H9 (cell line): ENCODE measurements around the gene CDRT15L2. TPM values are rescaled to one million over a fixed set of nuclear protein-coding genes. Genes with fewer than 3 reads are reported as not detected.
"Not testable (repeated sequence)": the region's sequence is repeated elsewhere in the genome, so short reads cannot be mapped to it uniquely, and the experiment has no call there.

Experiments
- DNase-seq: peaks from one replicate; pipeline ENCODE4 v3.0.0-alpha.2; 2017
- H2AFZ ChIP-seq: one replicate; pipeline ENCODE4 v1.6.1; 2013; ENCODE audit warnings: mild to moderate bottlenecking, low read length, control low read depth, moderate library complexity
- H2AK5ac ChIP-seq: 2 replicates; pipeline ENCODE4 v1.6.1; 2013; ENCODE audit warnings: low read length, control low read depth, mixed read lengths; ENCODE audit not compliant: insufficient read length
- H2BK120ac ChIP-seq: one replicate; pipeline ENCODE4 v1.6.1; 2013; ENCODE audit warnings: low read depth, mild to moderate bottlenecking, low read length, control low read depth, inconsistent platforms; ENCODE audit not compliant: poor library complexity, severe bottlenecking
- H2BK12ac ChIP-seq: 2 replicates; pipeline ENCODE4 v1.6.1; 2013; ENCODE audit warnings: low read length, control low read depth, mixed read lengths, low read depth; ENCODE audit not compliant: insufficient read length
- H2BK15ac ChIP-seq: 2 replicates; pipeline ENCODE4 v1.6.1; 2013; ENCODE audit warnings: low read depth, low read length, control low read depth
- H2BK20ac ChIP-seq: one replicate; pipeline ENCODE4 v1.6.1; 2013; ENCODE audit warnings: low read depth, mild to moderate bottlenecking, low read length, control low read depth, inconsistent platforms; ENCODE audit not compliant: poor library complexity, severe bottlenecking
- H2BK5ac ChIP-seq: 2 replicates; pipeline ENCODE4 v1.6.1; 2013; ENCODE audit warnings: low read length, control low read depth, mixed read lengths; ENCODE audit not compliant: insufficient read length
- H3K14ac ChIP-seq: 2 replicates; pipeline ENCODE4 v1.6.1; 2013; ENCODE audit warnings: low read length, control low read depth; ENCODE audit not compliant: insufficient read depth
- H3K18ac ChIP-seq: 2 replicates; pipeline ENCODE4 v1.6.1; 2013; ENCODE audit warnings: low read depth, mild to moderate bottlenecking, mixed read lengths, low read length, control low read depth; ENCODE audit not compliant: insufficient read length
- H3K23ac ChIP-seq: 2 replicates; pipeline ENCODE4 v1.6.1; 2013; ENCODE audit warnings: low read length, control low read depth, mixed read lengths, low read depth; ENCODE audit not compliant: insufficient read length
- H3K23me2 ChIP-seq: 2 replicates; pipeline ENCODE4 v1.6.1; 2013; ENCODE audit warnings: low read depth, mild to moderate bottlenecking, mixed read lengths, low read length, control low read depth; ENCODE audit not compliant: insufficient read length, poor library complexity, severe bottlenecking
- H3K27ac ChIP-seq: 2 replicates; pipeline ENCODE4 v1.5.1; 2013; ENCODE audit warnings: low read length, control low read depth, mixed read lengths, low read depth; ENCODE audit not compliant: insufficient read length
- H3K27me3 ChIP-seq: 2 replicates; pipeline ENCODE4 v1.6.1; 2013; ENCODE audit warnings: low read length, control low read depth, inconsistent platforms; ENCODE audit not compliant: insufficient read depth
- H3K4ac ChIP-seq: 2 replicates; pipeline ENCODE4 v1.6.1; 2013; ENCODE audit warnings: low read depth, mild to moderate bottlenecking, control low read depth, inconsistent platforms, low read length, moderate library complexity
- H3K4me1 ChIP-seq: 2 replicates; pipeline ENCODE4 v1.6.1; 2013; ENCODE audit warnings: low read length, control low read depth, inconsistent platforms; ENCODE audit not compliant: insufficient read depth
- H3K4me2 ChIP-seq: 2 replicates; pipeline ENCODE4 v1.6.1; 2013; ENCODE audit warnings: low read length, control low read depth, mixed read lengths; ENCODE audit not compliant: insufficient read length, insufficient read depth
- H3K56ac ChIP-seq: 2 replicates; pipeline ENCODE4 v1.6.1; 2013; ENCODE audit warnings: low read depth, mild to moderate bottlenecking, mixed read lengths, low read length, control low read depth; ENCODE audit not compliant: insufficient read length
- H3K79me1 ChIP-seq: 2 replicates; pipeline ENCODE4 v1.6.1; 2013; ENCODE audit warnings: low read depth, mild to moderate bottlenecking, moderate library complexity, low read length, control low read depth, inconsistent platforms; ENCODE audit not compliant: insufficient read depth, poor library complexity, severe bottlenecking
- H3K79me2 ChIP-seq: 2 replicates; pipeline ENCODE4 v1.6.1; 2013; ENCODE audit warnings: low read length, control low read depth, inconsistent platforms; ENCODE audit not compliant: insufficient read depth
- H3K9ac ChIP-seq: 2 replicates; pipeline ENCODE4 v1.6.1; 2013; ENCODE audit warnings: low read length, control low read depth, mixed read lengths; ENCODE audit not compliant: insufficient read length; ENCODE audit errors: extremely low read depth
- H3K9me3 ChIP-seq: one replicate; pipeline ENCODE4 v1.6.1; 2013; ENCODE audit warnings: low read depth, low read length, inconsistent platforms; ENCODE audit not compliant: control insufficient read depth
- H3T11ph ChIP-seq: one replicate; pipeline ENCODE4 v1.6.1; 2013; ENCODE audit warnings: mild to moderate bottlenecking, low read length, control low read depth, inconsistent platforms
- H4K20me1 ChIP-seq: one replicate; pipeline ENCODE4 v1.6.1; 2013; ENCODE audit not compliant: control insufficient read depth, insufficient read length, insufficient read depth
- H4K5ac ChIP-seq: 2 replicates; pipeline ENCODE4 v1.6.1; 2013; ENCODE audit warnings: low read depth, mild to moderate bottlenecking, mixed read lengths, low read length, control low read depth; ENCODE audit not compliant: insufficient read length
- H4K8ac ChIP-seq: replicated peaks from 2 replicates; pipeline ENCODE4 v1.6.1; 2013; ENCODE audit warnings: low read length, control low read depth, mixed read lengths, low read depth; ENCODE audit not compliant: insufficient read length
- H4K91ac ChIP-seq: 2 replicates; pipeline ENCODE4 v1.6.1; 2013; ENCODE audit warnings: low read depth, mild to moderate bottlenecking, moderate library complexity, mixed read lengths, low read length, control low read depth; ENCODE audit not compliant: insufficient read length
- H3K27ac Mint-ChIP-seq, 3 experiments: 2 replicates in 2 of 3; 3 replicates in 1 of 3; pipeline ENCODE4 v1.8.0; 2020 to 2021; ENCODE audit warnings: mixed read lengths in 3 of 3, mild to moderate bottlenecking in 1 of 3, moderate library complexity in 1 of 3
- H3K27me3 Mint-ChIP-seq: 2 replicates; pipeline ENCODE4 v1.8.0; 2021; ENCODE audit warnings: low read depth, mild to moderate bottlenecking, moderate library complexity, mixed read lengths
- H3K36me3 Mint-ChIP-seq, 3 experiments: 2 replicates in 2 of 3; 3 replicates in 1 of 3; pipeline ENCODE4 v1.8.0; 2020 to 2021; ENCODE audit warnings: low read depth in 3 of 3, mixed read lengths in 3 of 3; ENCODE audit not compliant: insufficient read depth in 1 of 3
- H3K4me1 Mint-ChIP-seq, 2 experiments: 2 replicates each; pipeline ENCODE4 v1.8.0; 2020; ENCODE audit warnings: mixed read lengths in 2 of 2
- H3K4me3 Mint-ChIP-seq, 2 experiments: 2 replicates in 1 of 2; 3 replicates in 1 of 2; pipeline ENCODE4 v1.8.0; 2020 to 2021; ENCODE audit warnings: mild to moderate bottlenecking in 2 of 2, mixed read lengths in 2 of 2, moderate library complexity in 1 of 2
- H3K9me3 Mint-ChIP-seq, 2 experiments: 2 replicates in 1 of 2; 3 replicates in 1 of 2; pipeline ENCODE4 v1.8.0; 2020; ENCODE audit warnings: mild to moderate bottlenecking in 2 of 2, mixed read lengths in 2 of 2, moderate library complexity in 1 of 2
- WGBS: extraction: QIAGEN DNeasy Blood & Tissue Kit; methylation state at CpG from one replicate; pipeline ENCODE4 v1.1.7; 2013; ENCODE audit warnings: missing lambda C conversion rate, low lambda C conversion rate, mixed read lengths; ENCODE audit not compliant: insufficient read length; ENCODE audit errors: extremely low coverage; 5-methylcytosine and 5-hydroxymethylcytosine counted together
- long read RNA-seq: library from polyadenylated mRNA; unstranded; transcript quantifications from one replicate; pipeline ENCODE4 v2.0.0, GENCODE V29; 2020
- total RNA-seq: library from RNA; stranded (reverse); gene quantifications from 2 replicates; pipeline ENCODE4 v1.2.1, GENCODE V29; 2021

CDRT15L2 gene
- total RNA-seq = not detected in 2 replicates
- long read RNA-seq = 0 reads

- H2AFZ ChIP-seq, H3K9me3 ChIP-seq, H4K5ac ChIP-seq, H2AK5ac ChIP-seq, H3K4me1 Mint-ChIP-seq, H2BK15ac ChIP-seq, H3K79me2 ChIP-seq, H4K8ac ChIP-seq, H3K4me2 ChIP-seq, H3K27me3 ChIP-seq, H3K27me3 Mint-ChIP-seq, H3K27ac ChIP-seq, H3K23me2 ChIP-seq, DNase-seq, H3K9me3 Mint-ChIP-seq, H3K4ac ChIP-seq, H4K91ac ChIP-seq, H3T11ph ChIP-seq, H3K79me1 ChIP-seq, H2BK12ac ChIP-seq, H2BK120ac ChIP-seq, H3K4me3 Mint-ChIP-seq, H3K18ac ChIP-seq, H3K9ac ChIP-seq, H2BK20ac ChIP-seq, H3K36me3 Mint-ChIP-seq, H4K20me1 ChIP-seq, H3K14ac ChIP-seq, H2BK5ac ChIP-seq, H3K4me1 ChIP-seq, H3K56ac ChIP-seq, H3K23ac ChIP-seq: not testable (repeated sequence)
- no CpG with 5 or more reads among the region's 12 CpGs for WGBS
- H3K27ac Mint-ChIP-seq = peak within 1 kb of the TSS in 1 of 3 experiments; percentile 15; a peak in 2 of 7 replicates
Measured at GRCh38 chr17:20579424-20579823, at the start of gene CDRT15L2. Gene CDRT15L2 (plus strand): TSS chr17:20579724. CDS start chr17:20579744, 20 bp downstream.

- not testable (repeated sequence) for H3K14ac ChIP-seq, H3K27me3 Mint-ChIP-seq, H3K4me1 ChIP-seq, H3K18ac ChIP-seq, H2BK20ac ChIP-seq, H2BK15ac ChIP-seq, H4K20me1 ChIP-seq, H3K23me2 ChIP-seq, H4K91ac ChIP-seq, H2AFZ ChIP-seq, H3K4ac ChIP-seq, H2BK5ac ChIP-seq, H4K8ac ChIP-seq, H3K9me3 Mint-ChIP-seq, H3K23ac ChIP-seq, H3K9ac ChIP-seq, H3K79me1 ChIP-seq, H2AK5ac ChIP-seq, H3K27me3 ChIP-seq, H2BK12ac ChIP-seq, H3K36me3 Mint-ChIP-seq, H3K27ac ChIP-seq, H3K4me2 ChIP-seq, H4K5ac ChIP-seq, DNase-seq, H3K9me3 ChIP-seq, H3K79me2 ChIP-seq, H3T11ph ChIP-seq, H2BK120ac ChIP-seq, H3K56ac ChIP-seq
- Mint-ChIP-seq H3K4me1 (peaks cover 11 to 14% of the 10 kb centered on the region in 2 experiments), H3K27ac (peak overlapping the region in 1 of 3 experiments; percentile 4; a peak in 1 of 7 replicates), H3K4me3 (peak overlapping the region; percentile 65 to 84)
- no CpG with 5 or more reads among the region's 6 CpGs for WGBS
Measured at GRCh38 chr17:20530104-20530503, 49.4 kb upstream of the CDRT15L2 start.
